Measurements from ENCODE around the gene GOLGA7B. TPM values are rescaled to one million over a fixed set of nuclear protein-coding genes. Genes with fewer than 3 reads are reported as not detected.

The GOLGA7B gene
- total and polyA plus RNA-seq, 9 of the 15 experiments (the other 6 are each of a cell fraction or from before 2014, with no cell fraction given), result 0.03 to 0.07 (median 0.04) TPM; not detected in 3

DNA sequence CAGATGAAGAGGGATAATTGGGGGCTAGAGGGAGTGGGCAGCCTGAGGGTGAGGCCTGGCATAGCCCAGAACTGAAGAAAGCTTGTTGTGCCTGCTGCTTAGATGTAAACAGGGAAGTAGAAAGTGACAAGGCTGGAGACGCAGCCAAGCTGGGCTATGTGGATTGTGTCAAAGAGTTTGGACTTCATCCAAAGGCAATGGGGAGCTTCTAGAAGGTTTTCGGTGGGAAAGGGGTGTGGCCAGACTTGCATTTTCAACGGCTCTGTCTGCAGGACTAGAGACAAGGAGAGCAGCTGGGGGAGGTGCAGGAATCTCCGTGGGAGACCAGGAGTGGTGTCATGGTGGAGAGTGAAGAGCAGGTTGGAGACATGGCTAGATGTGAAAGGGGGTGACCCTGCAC, 48.8 kb downstream of the GOLGA7B start (continued):
- TF ChIP-seq, protein P1, sequence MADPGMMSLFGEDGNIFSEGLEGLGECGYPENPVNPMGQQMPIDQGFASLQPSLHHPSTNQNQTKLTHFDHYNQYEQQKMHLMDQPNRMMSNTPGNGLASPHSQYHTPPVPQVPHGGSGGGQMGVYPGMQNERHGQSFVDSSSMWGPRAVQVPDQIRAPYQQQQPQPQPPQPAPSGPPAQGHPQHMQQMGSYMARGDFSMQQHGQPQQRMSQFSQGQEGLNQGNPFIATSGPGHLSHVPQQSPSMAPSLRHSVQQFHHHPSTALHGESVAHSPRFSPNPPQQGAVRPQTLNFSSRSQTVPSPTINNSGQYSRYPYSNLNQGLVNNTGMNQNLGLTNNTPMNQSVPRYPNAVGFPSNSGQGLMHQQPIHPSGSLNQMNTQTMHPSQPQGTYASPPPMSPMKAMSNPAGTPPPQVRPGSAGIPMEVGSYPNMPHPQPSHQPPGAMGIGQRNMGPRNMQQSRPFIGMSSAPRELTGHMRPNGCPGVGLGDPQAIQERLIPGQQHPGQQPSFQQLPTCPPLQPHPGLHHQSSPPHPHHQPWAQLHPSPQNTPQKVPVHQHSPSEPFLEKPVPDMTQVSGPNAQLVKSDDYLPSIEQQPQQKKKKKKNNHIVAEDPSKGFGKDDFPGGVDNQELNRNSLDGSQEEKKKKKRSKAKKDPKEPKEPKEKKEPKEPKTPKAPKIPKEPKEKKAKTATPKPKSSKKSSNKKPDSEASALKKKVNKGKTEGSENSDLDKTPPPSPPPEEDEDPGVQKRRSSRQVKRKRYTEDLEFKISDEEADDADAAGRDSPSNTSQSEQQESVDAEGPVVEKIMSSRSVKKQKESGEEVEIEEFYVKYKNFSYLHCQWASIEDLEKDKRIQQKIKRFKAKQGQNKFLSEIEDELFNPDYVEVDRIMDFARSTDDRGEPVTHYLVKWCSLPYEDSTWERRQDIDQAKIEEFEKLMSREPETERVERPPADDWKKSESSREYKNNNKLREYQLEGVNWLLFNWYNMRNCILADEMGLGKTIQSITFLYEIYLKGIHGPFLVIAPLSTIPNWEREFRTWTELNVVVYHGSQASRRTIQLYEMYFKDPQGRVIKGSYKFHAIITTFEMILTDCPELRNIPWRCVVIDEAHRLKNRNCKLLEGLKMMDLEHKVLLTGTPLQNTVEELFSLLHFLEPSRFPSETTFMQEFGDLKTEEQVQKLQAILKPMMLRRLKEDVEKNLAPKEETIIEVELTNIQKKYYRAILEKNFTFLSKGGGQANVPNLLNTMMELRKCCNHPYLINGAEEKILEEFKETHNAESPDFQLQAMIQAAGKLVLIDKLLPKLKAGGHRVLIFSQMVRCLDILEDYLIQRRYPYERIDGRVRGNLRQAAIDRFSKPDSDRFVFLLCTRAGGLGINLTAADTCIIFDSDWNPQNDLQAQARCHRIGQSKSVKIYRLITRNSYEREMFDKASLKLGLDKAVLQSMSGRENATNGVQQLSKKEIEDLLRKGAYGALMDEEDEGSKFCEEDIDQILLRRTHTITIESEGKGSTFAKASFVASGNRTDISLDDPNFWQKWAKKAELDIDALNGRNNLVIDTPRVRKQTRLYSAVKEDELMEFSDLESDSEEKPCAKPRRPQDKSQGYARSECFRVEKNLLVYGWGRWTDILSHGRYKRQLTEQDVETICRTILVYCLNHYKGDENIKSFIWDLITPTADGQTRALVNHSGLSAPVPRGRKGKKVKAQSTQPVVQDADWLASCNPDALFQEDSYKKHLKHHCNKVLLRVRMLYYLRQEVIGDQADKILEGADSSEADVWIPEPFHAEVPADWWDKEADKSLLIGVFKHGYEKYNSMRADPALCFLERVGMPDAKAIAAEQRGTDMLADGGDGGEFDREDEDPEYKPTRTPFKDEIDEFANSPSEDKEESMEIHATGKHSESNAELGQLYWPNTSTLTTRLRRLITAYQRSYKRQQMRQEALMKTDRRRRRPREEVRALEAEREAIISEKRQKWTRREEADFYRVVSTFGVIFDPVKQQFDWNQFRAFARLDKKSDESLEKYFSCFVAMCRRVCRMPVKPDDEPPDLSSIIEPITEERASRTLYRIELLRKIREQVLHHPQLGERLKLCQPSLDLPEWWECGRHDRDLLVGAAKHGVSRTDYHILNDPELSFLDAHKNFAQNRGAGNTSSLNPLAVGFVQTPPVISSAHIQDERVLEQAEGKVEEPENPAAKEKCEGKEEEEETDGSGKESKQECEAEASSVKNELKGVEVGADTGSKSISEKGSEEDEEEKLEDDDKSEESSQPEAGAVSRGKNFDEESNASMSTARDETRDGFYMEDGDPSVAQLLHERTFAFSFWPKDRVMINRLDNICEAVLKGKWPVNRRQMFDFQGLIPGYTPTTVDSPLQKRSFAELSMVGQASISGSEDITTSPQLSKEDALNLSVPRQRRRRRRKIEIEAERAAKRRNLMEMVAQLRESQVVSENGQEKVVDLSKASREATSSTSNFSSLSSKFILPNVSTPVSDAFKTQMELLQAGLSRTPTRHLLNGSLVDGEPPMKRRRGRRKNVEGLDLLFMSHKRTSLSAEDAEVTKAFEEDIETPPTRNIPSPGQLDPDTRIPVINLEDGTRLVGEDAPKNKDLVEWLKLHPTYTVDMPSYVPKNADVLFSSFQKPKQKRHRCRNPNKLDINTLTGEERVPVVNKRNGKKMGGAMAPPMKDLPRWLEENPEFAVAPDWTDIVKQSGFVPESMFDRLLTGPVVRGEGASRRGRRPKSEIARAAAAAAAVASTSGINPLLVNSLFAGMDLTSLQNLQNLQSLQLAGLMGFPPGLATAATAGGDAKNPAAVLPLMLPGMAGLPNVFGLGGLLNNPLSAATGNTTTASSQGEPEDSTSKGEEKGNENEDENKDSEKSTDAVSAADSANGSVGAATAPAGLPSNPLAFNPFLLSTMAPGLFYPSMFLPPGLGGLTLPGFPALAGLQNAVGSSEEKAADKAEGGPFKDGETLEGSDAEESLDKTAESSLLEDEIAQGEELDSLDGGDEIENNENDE (IDR thresholded peaks at IDR 0.05; ENCODE audit: low read depth, low read length), result no peak

All from K562 (cell line).